ENCODE results near the gene PSMG4.

- TF ChIP-seq GATA2 (IDR thresholded peaks at IDR 0.05; ENCODE audit: low read depth, low read length), result no peak
- no peak for TF ChIP-seq GATA3 (IDR thresholded peaks at IDR 0.05; ENCODE audit: low read depth, low read length)
These were observed 33.2 kb downstream of the PSMG4 start for GRCh38 chr6:3291987-3292386.

All from SH-SY5Y (cell line).